Measurements from ENCODE around the gene PLA2G4E. TPM values are rescaled to one million over a fixed set of nuclear protein-coding genes. Genes with fewer than 3 reads are reported as not detected.

The PLA2G4E gene
- total and polyA plus RNA-seq, 9 of the 15 experiments (the other 6 are each of a cell fraction or from before 2014, with no cell fraction given), result 0.03 TPM; not detected in 8

GRCh38 chr15:42032376-42033213, 11.8 kb upstream of the PLA2G4E start:
- H3K9me1 ChIP-seq (ENCODE audit: control insufficient read depth, insufficient read depth, low read length), result no peaks in the 10 kb centered on the region
- TF ChIP-seq KAT8 (IDR thresholded peaks at IDR 0.05; ENCODE audit: low read depth), result no peak
- TF ChIP-seq GABPB1 (CRISPR knock-in tag; IDR thresholded peaks at IDR 0.05), result no peak
- no peak for TF ChIP-seq SRSF1 (IDR thresholded peaks at IDR 0.05; ENCODE audit: low read depth, low read length)
- TF ChIP-seq, protein P1, sequence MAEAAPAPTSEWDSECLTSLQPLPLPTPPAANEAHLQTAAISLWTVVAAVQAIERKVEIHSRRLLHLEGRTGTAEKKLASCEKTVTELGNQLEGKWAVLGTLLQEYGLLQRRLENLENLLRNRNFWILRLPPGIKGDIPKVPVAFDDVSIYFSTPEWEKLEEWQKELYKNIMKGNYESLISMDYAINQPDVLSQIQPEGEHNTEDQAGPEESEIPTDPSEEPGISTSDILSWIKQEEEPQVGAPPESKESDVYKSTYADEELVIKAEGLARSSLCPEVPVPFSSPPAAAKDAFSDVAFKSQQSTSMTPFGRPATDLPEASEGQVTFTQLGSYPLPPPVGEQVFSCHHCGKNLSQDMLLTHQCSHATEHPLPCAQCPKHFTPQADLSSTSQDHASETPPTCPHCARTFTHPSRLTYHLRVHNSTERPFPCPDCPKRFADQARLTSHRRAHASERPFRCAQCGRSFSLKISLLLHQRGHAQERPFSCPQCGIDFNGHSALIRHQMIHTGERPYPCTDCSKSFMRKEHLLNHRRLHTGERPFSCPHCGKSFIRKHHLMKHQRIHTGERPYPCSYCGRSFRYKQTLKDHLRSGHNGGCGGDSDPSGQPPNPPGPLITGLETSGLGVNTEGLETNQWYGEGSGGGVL (CRISPR knock-in tag; IDR thresholded peaks at IDR 0.05), result no peak
- TF ChIP-seq, protein P2, sequence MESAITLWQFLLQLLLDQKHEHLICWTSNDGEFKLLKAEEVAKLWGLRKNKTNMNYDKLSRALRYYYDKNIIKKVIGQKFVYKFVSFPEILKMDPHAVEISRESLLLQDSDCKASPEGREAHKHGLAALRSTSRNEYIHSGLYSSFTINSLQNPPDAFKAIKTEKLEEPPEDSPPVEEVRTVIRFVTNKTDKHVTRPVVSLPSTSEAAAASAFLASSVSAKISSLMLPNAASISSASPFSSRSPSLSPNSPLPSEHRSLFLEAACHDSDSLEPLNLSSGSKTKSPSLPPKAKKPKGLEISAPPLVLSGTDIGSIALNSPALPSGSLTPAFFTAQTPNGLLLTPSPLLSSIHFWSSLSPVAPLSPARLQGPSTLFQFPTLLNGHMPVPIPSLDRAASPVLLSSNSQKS (CRISPR knock-in tag; IDR thresholded peaks at IDR 0.05), result no peak
- TF ChIP-seq ARHGAP35 (IDR thresholded peaks at IDR 0.05; ENCODE audit: partially characterized antibody), result no peak
- TF ChIP-seq, protein P3, sequence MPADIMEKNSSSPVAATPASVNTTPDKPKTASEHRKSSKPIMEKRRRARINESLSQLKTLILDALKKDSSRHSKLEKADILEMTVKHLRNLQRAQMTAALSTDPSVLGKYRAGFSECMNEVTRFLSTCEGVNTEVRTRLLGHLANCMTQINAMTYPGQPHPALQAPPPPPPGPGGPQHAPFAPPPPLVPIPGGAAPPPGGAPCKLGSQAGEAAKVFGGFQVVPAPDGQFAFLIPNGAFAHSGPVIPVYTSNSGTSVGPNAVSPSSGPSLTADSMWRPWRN (IDR thresholded peaks at IDR 0.05; ENCODE audit: low read depth), result no peak
- no peak for TF ChIP-seq CBFA2T3 (IDR thresholded peaks at IDR 0.05)
- no peak for TF ChIP-seq NUFIP1 (IDR thresholded peaks at IDR 0.05; ENCODE audit: partially characterized antibody)
- TF ChIP-seq ARID3B (CRISPR knock-in tag; IDR thresholded peaks at IDR 0.05; ENCODE audit: borderline replicate concordance), result no peak
- no peak for TF ChIP-seq EHMT2 (IDR thresholded peaks at IDR 0.05)
- no peaks in the 10 kb centered on the region; the same call in none of the 2 replicates for H3K9me3 ChIP-seq (replicated peaks; ENCODE audit: control insufficient read depth, insufficient read depth, low read depth, low read length)
- in situ Hi-C loops (cut with MboI) (no loop called here), intact Hi-C loops (cut with micrococcal nuclease) (no loop called here)
- no peak for ATAC-seq
- 2% methylated on average over 9 of the region's 9 CpGs for WGBS (ENCODE audit: insufficient coverage, low coverage, missing lambda C conversion rate)
- no peak overlapping the region for H3K27ac ChIP-seq (ENCODE audit: extremely low read depth, low read depth, low read length)
- H3K9ac ChIP-seq (ENCODE audit: insufficient read depth in 1 of 2, low read depth in 2 of 2, low read length in 2 of 2), result no peak overlapping the region
- H3K79me2 ChIP-seq (ENCODE audit: control insufficient read depth, insufficient read depth, low read length), result no peaks in the 10 kb centered on the region
- no peak for FAIRE-seq
- no peak overlapping the region for H2AFZ ChIP-seq (ENCODE audit: low read depth, low read length)
- no peaks in the 10 kb centered on the region for H3K36me3 ChIP-seq (ENCODE audit: control insufficient read depth, insufficient read depth, low read length)
- ChIA-PET CTCF (ENCODE audit: low intra/inter-chr PET ratio) (no interaction called here), POLR2A (no interaction called here)
- H3K4me1 ChIP-seq (replicated peaks in 1 of 2; ENCODE audit: control insufficient read depth in 2 of 2, insufficient read depth in 2 of 2, low read length in 2 of 2), result peaks cover 0 to 11% of the 10 kb centered on the region in 2 experiments; a peak in 1 of 5 replicates
- no peaks in the 10 kb centered on the region for H4K20me1 ChIP-seq (replicated peaks; ENCODE audit: control insufficient read depth, insufficient read depth, low read length)
- H3K27me3 ChIP-seq (ENCODE audit: control insufficient read depth in 2 of 2, insufficient read depth in 2 of 2, low read length in 2 of 2), result peaks cover 23 to 40% of the 10 kb centered on the region in 2 experiments; a peak in 3 of 5 replicates
- H3K4me2 ChIP-seq (ENCODE audit: insufficient read depth, low read length), result no peak overlapping the region
- no peak overlapping the region for H3K4me3 ChIP-seq
- no TSS peak for BruUV-seq (replicated peaks)
- no peak for DNase-seq (ENCODE audit: extremely low read depth in 1 of 4, low spot score in 3 of 4)
